GM18907 (cell line): ENCODE results near the gene LHX5.

Source experiments
- ATAC-seq: cut with Tn5 transposase; IDR thresholded peaks from one replicate; pipeline ENCODE4 v1.9.1; 2021; ENCODE audit warnings: mild to moderate bottlenecking, moderate library complexity; ENCODE audit not compliant: unreplicated experiment

Gene LHX5

DNA sequence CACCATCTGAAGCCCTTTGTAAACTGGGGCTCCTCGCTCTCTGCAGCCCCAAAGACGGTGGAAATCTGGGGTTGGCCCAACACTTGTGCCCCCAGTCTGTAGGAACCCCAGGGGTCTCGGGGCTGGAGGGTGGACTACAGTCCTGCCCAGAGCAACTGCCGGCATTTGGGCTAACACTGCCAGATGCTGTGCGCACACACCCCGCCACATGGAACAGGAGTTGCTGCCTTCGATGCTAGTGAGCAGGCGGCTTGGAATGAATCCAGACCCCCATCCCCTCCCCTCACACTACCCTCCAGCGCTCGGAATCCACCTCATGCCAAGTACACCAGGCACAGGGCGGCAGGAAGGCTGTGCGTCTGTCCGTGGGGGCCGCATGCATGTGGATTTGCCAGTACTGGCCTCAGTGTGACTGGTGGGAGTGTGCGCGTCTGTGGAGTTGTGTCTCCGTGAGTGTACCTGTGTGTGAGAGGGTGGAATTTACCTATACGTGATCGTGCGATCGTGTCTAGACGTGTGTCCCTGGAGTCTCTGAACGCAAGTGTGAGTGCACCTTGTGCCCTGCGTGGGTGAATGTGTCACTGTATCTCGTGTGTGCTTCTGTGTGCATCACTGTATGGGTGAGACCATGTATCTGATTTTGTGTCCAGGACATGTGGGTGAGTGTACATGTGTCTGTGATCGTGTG lies 5.1 kb downstream of the LHX5 start:
- no peak for ATAC-seq

DNA sequence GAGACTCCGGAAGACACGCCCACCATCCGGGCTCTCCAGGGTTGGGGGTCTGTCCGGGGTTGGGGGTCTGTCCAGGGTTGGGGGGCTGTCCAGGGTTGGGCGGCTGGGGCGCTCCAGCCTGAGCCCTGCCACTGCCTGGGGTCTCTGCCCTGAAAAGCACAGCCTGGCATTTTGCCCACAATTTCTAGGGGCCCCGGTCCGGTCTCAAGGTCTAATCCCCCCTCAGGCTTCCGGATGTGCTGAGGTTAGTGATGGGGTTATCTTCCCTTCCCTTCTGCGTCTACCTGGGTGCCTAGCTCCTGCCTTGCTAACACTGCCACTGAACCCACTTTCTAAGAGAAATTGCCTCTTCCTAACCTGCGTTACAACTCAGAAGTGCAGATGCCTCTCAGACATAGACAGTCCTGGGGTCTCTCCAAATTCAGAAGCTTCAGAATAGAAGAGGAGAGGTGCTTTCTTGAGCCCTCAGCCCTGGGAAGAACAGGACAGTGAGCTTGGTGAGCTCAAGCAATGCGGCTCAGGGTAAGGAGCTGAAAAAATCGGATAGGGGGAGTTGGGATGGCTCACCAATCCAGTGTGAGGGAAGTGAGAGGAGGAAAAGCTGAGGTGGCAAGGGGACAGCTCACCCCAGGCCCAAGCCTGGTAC lies 5.7 kb downstream of the LHX5 start:
- no peak for ATAC-seq

DNA sequence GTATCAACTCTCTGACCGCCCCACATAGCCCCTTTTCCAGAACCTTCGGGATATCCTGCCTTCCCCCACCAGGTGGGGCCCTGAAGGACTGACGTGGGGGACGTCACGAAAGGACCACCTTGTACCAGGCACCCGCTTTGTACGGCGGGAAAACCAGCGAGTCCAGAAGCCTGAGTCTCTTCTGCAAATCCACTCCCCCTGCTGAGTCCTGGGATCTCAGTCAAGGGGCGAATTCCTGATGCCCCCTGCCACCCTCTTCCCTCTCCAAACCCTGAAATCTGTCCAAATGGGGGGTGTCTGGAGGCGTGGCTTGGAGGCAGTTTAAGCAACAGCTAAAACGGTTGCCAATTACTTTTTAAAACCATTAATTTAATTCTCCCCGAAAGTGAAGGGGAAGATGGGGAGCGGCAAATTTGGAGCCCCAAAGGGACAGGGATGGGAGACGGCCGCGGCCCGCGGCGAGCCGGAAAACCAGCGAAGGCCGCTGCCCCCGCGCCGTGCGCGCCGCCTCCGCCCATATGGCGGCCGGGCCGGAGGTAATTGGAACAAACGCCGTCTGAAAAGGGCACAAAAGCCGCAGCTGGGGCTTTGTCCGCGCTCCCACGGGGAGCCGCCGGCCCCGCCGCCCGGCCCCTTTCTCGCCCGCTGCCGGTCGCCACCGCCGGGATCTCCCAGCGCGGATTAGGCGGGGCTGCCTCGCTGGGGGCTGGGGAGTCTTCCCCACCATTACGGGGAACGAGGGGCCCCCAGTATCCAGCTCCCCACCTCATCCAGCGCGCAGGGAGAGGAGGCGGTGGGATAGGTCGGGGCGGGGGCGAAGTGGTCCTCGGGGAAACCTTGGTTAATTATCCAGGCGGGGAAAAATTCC lies 6.6 kb downstream of the LHX5 start:
- no peak for ATAC-seq

DNA sequence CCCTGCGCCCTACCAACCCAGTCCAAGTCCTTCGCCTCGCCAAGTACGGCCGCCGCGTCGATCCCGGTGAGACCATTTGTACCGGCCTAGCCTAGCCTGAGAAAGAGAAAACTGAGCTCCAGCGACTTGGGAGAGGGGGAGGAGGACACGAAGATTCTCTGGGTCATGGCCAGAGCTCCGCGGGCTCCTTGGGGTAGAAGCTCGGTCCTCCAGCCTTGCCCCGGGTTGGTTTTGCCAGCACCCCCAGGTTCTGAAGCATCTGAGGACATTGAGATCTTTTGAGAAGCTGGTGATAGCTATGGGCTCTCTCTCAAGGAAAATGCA lies 7.3 kb downstream of the LHX5 start:
- ATAC-seq: no peak

DNA sequence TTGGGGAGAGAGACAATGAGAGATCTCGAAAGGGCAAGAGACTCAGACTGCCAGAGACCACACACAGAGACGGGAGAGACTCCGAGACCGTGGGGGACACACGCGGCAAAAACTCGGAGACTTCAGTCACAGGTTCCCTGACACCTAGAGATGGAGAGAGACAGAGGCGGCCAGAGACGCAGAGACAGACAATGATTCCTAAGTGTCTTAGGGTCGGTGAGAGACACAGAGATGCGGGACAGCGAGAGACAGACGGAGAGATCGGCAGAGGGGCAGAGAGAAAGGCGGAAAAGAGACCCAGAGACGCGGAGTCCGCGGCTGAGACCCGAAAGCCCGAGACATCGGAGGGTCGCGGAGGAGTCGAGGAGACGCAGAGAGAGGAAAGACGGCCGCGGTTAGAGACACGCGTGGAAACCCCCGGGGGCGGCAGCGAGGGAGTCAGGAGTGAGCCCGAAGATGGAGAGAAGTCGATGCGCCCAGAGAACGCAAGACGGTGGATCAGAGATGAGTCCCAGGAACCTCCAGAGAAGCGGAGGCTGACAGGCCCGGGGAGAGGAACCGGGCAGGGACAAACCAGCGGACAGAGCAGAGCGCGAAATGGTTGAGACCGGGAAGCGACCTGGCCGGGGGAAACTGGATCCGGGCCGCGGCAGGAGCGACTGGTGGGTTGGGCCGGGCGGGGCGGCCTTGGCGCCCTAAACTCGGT lies 7.8 kb downstream of the LHX5 start:
- no peak for ATAC-seq

DNA sequence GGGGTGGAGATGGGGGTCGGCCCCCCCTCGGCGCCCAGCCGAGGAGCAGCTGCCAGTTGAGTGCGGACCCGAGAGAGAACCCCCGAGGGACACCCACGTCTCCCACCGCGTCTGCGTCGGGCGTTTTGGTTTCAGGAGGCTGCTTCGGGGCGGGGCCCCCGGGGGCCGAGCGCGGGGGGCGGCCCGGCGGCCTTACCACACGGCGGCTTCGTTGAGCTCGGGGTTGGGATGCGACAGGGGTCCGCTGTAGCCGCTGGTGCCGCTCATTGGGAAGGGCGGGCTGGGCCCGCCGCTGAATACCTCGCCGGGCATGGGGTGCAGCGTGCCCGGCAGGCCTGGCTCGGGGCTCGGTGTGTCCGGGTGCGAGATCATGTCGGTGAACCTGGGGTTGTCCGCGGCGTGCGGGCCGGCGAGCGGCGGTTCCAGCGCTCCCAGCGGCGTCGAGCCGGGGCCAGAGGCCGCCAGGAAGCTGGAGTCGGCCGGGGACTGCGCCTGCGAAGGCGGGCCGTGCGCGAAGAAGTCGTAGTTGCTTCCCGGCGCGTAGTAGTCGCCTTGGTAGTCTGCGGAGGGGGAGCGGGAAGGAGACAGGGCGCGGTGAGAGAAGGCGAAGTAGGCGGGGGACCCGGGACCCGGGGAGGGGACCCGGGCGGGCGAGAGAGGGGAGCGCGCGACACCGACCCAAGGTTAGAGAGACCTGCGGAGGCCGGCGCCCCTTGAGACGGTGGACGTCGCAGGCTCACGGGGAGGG lies 8.5 kb downstream of the LHX5 start:
- ATAC-seq: no peak

DNA sequence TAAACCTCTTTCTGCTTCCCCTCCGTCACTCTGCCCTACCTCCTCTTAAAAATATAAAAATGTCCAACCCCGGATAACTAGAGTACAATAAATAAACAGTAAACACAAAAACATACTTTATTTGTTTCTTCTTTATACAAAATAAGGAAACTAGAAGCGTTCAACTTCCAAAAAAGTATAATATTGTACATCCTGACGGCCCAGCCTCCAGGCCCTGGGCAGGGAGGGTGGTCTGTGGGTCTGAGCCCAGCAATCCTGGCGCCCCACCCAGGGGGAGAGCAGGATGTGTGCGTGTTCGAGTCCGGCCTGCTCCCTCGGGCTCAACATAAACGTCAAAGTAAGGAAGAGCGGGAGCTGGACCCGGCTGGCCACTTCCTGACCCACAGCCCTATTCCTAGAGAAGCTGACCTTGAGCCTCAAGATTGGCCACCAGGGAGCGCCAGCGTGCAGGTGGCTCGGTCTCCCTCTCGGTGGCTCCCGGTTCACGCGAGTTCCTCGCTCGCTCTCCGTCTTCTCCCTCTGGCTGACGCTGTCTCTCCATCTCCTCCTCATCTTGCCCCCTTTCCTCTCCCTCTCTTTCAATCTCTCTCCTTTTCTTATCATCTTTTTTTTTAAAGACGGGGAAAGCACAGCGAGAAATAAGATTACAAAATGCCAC lies 9.4 kb downstream of the LHX5 start:
- no peak for ATAC-seq

DNA sequence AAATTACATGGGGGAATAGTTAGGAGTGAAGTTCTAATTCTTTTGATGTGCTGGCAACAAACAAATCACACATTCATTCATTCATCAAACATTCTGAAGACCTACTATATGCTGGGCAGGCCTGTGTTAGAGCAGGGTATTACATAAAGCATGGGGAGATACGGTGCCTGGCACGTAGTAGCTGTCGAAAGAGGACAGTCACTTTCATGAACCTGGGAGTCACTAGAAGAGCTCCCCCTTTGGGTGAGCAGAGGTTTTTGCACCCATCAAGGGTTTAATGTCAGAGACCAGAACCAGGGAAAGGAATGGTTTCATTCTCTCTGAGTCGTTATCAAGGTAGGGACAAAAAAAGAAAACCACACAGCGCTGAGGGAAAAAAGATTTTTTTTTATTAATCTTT lies 10.0 kb downstream of the LHX5 start:
- no peak for ATAC-seq

DNA sequence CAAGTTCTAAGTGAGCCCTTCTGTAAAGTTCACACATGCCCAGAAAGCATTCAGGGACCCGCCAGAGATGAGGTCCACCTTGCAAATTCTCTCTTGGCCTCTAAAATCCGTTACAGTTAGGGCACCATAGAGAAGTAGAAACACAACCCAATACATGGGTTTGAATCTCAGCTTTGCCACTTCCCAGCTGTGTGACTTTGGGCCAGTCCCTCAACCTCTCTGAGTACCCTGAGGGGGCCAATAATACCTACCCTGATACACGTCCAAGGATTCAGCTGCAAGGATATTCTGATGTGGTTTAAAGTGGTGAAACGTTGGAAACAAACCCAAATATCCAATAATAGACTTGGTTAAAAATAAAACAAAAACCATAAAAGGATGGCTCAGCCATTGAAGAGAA lies 11.7 kb downstream of the LHX5 start:
- no peak for ATAC-seq

DNA sequence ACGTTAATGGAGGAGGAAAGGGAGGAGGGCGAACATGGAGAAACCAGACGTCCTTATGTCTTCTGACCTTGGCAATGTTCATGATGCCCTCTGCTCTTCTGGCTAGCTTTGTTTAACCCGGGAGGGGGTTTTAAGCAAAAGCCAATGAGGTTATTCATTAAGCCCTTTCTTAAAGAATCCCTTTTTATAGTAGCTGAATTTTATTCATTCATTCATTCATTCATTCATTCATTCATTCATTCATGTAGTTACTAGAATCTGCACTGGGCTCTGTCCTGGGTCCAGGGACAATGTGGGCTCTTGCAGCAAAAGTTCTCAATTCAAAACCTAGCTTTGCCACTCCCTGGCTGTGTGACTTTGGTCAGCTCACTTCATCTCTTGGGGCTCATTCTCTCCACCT lies 14.0 kb downstream of the LHX5 start:
- no peak for ATAC-seq

DNA sequence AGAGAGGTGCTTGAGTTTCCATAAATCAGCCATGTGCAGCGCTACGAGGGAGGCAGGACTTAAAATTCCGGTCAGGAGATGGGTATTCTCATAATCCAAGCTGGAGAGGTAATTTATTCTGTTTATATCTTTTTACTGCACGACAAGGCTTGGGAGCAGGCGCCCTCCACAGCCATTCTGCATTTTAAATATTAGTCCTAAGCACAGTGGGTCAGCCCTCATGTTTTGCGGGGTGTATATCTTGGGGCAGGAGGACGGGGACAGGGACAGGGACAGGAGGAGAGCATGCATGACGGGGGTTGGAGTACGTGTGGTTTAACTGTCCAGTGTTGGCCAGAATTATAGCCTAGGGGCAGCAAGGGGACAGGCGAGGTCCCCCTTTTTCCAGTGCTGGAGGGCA lies 14.5 kb downstream of the LHX5 start:
- no peak for ATAC-seq

DNA sequence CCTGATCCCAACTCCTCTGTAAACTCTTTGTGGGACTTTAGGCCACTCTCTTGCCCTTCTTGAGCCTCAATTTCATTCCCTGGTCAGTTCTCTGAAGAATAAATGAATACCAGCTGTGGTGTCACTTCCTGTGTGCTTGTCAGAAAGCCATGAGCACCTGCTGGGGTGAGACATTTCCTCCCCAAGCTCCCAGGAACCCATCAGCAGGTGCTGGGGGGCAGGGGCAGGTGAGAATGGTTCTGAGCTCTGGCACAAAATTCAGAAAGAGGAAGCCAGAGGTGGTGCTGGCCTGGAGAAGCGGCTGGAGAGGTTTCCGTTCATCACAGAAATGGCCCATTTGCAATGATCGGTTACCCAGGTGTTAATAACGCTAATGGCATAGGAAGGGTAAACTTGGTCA lies 14.9 kb downstream of the LHX5 start:
- no peak for ATAC-seq

DNA sequence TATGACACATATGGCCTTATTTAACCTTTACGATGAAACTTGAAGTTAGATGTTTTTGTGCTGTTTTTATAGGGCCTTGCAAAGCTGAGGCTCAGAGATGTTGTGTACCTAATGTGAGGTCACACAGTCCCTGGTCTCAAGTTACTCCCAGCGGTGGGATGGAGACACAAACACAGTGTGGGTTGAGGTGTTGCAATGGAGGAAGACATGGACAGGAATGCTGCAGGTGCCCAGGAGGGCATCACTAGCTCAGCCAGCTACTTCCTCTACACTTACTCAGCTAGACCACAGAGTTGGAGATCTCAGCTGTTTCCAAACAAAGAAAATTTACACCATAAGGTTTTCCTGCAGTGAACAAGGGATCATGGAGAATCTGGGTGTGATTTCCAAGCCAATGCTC lies 15.5 kb downstream of the LHX5 start:
- ATAC-seq: no peak

DNA sequence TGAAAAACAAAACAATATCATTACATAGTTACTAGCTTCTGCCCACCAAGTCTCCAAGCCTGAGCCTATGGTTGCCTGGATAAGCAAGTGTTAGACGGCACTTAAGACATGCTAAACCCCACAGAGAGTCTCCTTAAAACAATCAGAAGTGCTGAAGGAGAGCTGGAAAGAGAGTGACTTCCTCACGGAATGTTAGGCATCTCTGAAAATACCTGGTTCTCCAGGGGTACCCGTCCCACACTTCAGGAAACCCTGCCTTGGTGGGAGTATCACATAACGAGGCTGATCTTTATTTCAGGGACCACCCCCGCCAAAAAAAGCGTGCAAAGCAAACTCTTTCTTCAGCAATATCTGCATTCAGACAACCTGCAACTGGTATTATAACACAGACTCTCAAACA lies 18.3 kb downstream of the LHX5 start:
- no peak for ATAC-seq

DNA sequence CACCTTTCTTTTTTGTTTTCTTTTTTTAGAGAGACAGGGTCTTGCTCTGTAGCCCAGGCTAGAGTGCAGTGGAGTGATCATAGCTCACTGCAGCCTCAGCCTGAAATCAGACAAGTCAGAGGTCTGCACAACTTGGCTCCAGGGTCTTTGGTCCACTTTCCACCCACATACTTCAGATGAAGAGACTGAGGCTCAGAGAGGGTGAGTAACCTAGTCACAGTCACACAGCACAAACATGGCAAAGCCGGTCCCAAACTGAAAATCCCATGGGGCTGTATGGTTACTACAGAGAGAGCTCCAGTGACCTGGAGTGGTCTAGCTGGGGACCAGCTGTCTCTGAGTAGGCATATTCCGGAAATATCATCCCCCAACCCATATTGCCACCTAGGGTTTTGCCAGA lies 19.2 kb downstream of the LHX5 start:
- ATAC-seq: no peak

DNA sequence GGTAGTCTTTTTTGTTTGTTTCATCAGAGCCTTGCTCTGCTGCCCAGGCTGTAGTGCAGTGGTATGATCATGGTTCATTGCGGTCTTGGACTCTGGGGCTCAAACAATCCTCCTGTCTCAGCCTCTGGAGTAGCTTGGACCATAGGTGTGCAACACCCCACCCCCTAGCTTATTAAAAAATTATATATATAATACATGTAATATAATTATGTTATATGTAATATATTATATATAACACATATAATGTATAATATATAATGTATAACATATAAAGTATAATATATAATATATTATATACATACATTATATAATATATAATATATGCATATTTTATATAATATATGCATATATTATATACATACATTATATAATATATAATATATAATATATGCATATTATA lies 21.8 kb downstream of the LHX5 start:
- no peak for ATAC-seq

DNA sequence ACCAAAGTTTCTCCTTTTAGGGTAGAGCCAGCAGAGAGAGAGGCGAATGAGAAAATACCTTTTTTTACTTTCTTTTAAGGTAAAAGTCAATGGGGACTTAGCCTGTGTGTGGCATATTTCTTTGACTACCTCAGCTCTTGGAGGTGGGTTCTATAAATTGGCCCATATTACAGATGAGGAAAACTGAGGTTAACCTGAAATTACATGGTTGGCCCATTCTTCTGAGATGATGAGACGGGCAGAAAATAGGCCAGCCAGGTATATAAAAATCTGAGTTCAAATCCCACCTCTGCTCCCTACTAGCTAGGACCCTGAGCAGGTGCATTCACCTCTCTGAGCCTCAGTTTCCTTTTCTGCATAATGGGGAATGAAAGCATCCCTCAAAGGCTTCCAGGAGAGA lies 22.4 kb downstream of the LHX5 start:
- no peak for ATAC-seq

DNA sequence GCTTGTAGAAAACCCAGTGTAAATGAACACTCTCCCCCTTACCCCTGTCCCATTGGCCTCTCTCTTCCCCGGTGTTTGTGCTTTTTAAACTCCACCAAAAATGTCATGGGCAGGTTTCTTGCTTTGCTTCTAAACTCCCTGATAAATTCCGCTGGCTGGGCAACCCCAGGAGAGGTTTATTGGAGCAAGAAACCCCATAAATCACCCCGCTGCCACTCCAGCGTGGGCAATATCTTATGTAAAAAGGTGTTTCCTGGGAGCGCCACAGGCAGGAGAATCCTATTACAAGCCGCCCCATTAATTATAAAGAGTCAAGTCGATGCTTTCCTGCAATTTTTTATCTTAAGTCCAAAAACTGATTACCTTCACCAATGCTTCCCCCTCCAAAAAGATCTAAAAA lies 22.8 kb downstream of the LHX5 start:
- no peak for ATAC-seq

DNA sequence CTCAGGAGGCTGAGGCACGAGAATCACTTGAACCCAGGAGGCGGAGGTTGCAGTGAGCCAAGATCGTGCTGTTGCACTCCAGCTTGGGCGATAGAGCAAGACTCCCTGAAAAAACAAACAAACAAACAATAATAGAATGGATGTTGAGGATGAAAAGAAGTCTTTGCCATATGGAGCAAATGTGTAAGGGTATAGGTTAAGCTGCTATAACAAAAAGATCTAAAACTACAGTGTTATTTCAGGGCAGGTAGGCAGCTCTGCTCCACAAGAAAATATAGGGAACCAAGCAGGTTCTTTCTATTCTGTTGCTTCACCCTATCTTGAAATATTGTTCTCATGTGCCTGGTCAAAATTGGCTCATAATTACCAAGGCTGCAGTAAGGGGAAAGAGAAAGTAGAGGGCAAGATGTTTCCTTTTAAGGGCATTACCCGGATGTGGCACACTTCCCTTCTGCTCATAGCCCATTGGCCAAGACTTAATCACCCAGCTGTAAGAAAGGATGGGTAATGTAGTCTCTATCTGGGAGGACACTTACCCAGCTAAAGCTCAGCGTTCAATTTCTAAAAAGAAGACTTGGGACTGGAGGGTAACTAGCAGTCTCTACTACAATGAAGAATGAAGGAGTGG lies 26.0 kb downstream of the LHX5 start:
- no peak for ATAC-seq

DNA sequence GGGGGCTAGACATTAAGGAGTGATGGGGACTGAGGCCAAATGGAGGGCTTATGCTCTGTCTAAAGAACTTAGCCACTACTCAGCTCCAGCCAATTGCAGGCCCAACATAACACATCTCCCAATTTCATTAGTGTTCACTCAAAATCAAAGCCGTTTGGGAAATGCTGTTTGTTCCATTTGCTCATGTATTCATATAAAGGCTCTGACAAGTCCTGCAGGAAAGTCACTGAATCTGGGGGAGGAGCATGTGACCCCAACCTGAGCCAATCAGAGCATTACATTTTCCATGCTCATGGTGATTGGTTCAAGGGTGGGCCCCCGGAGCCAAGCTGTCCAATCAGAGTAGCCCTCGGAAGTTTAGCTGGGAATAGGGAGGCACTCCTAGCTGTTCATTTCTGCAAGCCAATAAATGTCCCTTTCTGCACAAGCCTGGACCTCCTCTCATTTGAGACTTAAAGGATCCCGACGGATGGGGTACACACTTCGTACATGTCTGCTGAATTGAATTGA lies 28.6 kb downstream of the LHX5 start:
- ATAC-seq: no peak
